ENCODE data around the gene PRMT7.
A peak's percentile ranks its signal among the peaks of the same experiment; 100 is the strongest.

Gene PRMT7

DNA sequence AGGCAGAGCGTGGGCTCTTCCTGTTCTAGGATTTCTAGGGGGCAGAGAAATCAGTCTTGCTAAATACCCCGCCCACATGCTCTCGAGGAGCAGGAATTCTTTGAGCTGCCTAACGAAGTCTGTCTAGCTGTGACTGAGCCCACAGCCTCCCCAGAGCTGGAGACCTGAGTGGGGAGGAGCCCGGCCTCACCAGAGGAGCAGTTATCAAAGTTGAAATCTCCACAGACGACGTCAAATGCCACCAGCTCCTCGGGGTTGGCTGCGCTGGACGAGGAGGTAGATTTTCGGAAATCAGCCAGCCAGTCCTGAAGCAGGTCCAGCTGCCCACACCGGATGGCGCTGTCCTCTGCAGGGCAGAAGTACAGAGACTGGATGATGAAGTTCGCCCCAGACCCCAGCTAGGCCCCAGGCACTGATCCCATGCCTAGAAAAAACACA lies 53.8 kb downstream of the PRMT7 start:
- DNase-seq, result no peak

DNA sequence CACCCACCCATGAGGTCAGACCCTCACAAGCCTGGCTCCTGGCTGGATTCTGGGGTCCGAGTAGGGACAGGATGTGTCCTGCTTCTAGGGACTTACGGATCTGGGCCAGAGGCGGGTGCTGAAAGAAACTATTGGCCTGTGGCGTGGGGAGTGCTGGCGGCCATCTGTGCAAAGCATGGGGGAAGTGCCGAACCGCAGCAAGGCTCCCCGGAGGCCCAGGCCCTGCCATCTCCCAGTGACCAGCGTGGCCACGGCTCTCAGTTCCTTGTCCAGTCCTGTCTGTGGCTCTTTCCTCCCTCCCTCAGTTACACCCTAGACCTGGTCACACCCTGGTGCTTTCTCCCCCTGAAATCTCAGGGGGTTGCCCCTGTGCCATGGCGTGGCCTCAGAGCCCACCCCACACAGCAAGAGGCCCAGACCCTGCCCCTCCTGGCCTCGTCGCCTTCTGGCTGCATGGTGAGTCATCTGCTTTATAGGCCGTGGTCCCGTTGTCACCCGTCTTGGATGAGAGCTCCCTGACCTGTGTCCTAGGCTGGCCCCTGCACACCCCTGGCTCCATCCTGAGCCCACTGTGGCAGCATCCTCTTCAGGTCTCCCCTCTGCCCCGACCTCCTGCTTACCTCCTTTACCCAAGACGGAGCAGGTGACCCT lies 54.5 kb downstream of the PRMT7 start:
- DNase-seq, result no peak

DNA sequence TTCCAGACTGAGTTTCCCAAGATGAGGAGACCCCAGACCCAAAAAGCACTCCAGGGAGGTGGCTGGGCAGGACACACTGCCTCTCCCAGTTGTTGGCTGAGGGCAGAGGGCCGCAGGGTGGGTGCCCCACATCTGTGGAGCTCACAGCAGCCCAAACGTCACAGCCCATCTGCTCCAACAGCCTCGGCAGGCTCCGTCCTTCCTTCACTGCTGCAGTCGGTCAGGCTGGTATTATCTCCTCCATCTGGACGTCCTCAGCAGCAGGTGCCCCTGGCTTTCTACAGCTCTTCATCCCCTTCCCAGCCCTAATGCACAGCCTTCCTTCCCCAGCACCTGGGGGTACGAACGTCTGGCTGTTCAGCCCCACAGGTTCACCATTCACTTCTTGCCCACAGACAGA lies 55.2 kb downstream of the PRMT7 start:
- DNase-seq, result no peak

DNA sequence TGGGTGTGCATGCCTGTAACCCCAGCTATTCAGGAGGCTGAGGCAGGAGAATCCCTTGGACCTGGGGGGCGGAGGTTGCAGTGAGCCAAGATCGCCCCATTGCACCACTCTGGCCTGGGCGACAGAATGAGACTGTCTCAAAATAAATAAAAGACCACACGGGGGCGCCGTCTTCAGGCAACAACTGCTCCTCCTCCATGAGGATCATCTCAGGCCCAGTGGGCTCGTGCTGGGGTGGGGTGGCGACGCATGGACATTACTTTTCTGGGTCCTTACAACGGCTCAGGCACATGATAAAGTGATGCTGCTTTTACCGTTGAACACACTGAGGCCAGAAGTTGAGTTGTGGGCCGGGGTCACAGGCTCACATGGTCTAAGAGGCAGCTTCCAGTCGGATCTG lies 56.2 kb downstream of the PRMT7 start:
- DNase-seq, result peak; percentile 70

DNA sequence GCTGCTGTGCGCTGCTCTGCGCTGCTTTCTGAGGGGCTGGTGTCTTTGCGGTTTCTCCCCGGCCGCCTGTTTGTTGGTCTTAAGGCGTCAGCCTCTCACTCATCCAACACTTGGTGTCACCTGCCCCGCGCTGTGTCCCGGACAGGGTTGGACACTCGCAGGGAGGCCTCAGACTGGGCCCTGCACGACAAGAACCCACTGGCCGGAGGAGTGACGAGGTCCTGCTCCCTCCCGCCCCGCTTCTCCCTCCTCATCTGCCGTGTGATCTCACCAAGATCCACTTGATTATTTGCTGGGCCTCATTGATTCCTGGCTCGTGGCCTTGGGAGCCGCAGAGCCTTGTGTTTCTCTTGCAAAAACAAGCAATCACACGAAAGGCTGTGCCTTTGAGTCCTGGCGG lies 56.6 kb downstream of the PRMT7 start:
- no peak for DNase-seq

DNA sequence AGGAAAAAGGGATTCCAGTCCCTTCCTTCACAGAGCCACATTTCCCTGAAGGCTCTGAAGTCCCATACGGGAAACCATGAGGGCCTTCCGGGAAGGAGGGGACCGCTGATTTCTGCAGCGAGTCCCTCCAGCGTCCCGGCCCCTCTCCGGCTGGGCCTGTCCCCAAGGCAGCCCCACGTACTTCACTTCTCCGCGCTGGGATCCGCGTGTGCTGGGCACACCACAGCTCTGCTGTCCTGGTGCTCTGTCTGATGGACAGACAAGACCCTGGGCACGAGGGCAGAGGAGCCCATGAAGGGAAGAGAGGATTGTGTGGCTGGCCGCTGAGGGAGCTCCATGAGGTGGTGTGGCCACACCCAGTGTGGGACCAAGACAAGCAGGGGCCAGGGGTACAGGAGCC lies 57.1 kb downstream of the PRMT7 start:
- no peak for DNase-seq

DNA sequence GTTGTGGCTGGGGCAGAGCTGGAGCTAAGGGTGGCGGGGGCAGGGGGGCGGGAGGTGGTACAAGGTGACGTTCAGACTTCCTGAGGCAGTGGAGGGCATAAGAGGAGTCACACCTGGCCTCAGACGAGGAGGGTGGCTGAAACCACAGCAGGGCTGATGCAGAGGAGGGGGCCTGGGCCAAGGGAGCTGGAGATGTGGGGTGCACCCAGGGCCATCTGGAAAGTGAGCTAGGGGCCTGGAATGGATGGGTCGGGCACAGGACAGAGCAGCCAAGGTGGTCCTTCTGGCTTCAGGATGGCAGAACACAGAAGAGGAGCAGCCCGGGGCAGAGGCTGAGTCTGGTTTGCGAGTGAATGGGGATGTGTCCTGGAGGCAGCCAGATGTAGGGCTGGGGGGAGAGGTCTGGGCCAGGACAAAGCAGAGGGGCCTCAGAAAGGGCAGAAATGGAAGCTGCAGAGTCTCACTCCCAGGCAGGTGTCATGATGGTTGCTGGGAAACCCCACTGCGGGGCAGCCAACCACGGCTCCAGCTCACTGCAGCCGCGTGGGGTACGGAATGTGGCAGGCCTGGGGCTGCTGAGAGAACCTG lies 57.6 kb downstream of the PRMT7 start:
- no peak for DNase-seq

DNA sequence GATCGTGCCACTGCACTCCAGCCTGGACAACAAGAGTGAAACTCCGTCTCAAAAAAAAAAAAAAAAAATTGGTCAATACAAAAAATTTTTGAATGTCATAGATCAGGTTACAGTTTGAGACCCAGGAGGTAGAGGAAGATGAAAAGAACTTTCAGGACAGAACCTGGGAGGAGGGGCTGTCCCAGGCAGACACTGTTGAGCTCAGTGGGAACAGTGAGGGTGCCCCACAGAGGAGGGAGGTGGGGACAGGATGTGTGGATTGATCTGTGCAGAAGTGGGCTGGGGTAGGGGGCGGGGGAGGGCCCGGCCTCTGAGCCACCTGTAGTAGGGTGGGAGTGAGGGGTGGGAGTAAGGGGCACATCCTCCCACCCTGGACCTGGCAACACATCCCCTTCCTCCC lies 58.3 kb downstream of the PRMT7 start:
- DNase-seq, result no peak

DNA sequence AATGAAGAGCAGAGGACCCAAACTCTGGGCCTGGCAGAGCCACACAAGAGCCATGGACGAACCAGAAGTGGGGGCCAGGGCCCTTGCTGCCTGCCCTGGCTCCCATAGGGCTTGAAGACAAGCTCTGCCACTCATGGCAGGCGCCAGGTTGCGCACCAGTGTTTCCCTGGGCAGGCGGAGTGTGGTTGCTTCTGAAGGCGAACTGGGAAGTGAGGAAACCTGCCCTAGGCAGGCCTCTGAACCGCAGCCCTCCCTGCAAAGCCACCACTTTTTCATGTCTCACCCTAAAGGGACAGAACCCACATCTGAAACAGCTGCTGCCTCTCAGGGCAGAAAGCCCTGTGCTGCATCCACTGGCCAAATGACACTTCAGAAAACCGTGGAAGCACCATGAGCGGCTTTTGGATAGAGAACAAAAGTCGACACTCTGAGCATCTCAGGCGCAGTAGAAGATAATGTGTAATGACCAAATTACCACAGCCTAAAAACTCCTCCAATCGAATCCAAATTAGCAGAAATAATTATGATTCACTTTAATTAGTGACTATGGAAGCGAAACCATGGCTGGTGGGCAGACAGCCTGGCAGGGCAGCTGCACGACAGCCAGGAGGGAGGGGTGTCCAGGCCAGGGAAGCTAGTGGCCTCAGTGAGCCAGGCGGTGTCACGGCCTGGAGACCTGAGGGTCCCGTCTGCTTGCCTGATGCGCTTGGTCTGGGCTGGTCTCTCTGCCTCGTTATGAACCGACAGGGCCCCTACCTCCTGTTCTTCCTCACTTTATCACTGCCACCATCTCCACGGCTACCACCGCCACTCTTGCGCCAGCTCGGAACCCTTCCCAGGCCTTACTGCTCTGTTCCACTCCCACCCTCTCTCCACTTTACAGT lies 59.1 kb downstream of the PRMT7 start:
- peak; percentile 51 for DNase-seq

DNA sequence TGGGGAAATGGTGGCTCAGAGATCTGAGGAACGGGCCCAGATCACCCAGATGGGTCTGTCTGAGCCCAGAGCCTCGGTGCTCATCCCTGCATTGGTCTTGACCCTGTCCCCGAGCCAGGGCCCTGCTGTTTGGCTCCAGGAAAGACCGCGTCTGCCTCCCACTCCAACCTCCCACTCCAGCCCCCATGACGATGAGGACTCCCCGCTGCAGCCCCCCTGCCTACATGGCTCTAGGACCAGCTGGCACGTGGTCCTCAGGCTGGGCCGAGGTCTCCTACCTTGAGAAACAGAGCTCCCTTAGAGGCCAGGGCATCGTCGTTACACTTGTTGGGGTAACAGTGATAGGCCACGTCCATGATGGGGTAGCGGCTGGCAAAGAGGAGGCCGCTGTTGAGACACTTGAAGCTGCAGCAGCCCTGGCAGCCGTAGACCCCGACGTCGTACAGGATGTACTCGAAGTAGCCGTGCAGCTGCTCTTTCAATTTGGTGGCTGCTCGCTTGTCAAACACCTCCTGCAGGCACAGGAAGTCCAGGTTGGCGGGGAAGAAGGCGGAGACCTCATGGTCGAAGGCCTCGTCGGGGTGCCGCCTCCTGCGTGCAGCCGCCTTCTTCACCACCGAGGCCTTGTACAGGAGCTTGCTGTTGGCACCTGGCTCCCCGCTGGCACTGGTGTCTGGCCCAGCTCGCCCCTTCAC lies 59.9 kb downstream of the PRMT7 start:
- peak; percentile 62 for DNase-seq

DNA sequence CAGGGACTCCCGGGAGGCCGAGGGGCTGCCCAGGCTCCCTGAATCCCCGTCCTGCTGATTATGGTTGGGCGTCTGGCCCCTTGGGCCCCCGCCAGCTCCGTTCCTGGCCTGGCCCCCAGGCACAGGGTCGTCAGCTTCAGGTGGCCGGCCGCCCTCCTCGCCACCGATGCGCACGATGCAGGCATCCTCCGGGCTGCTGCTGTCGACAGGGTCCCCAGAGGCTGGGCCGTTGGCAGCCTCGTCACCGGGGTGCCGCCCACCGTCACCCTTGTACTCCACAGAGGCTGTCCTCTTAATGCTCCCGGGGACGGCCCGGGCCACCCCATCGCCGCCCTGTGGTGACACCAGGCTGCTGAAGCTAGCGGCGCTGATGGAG lies 60.4 kb downstream of the PRMT7 start:
- no peak for DNase-seq

DNA sequence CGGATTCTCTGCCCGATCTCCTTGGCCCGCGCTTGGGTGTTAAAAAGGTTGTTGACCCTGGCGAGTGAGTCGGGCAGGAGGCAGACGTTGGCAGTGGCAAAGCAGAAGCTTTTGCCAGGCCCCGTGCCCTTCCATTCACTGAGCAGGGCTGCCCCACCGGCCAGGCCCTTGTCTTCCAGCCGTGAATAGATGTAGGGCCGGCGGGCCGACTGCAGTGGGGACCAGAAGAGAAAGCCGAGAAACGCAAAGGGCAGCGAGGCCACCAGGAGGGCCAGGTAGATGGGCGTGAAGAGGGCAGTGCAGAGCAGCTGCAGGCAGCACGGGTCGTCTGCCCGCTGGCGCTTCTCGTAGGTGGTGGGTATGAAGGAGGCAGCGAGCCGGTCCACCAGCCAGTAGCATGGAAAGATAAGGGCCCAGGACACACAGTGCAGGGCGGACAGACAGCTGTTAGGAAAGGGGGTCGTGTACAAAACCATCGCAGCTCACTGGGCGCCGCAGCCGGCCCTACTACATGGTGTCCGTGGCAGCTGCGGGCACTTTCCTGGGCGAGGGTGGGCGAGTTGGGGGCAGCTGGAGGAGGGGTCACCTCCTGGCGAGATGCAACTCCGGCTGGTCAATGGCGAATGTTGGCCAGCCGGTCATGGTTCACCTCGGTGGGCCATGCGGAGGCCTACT lies 61.0 kb downstream of the PRMT7 start:
- no peak for DNase-seq

DNA sequence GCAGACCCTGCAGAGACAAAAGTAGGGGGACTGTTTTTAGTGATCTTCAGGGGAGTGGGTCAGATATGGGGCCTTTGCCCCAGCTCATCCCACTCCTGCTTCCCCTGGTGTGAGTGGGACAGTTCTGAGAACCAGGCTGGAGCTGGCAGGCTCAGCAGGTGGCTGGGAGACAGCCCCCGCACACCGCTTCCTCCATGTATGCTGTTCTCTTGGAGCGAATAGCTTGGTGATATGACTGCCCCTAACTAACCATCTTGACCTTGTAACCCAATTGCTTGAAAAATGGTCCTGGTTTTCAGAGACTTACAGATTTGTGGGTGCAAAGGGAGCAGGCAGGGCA lies 61.5 kb downstream of the PRMT7 start:
- no peak for DNase-seq

DNA sequence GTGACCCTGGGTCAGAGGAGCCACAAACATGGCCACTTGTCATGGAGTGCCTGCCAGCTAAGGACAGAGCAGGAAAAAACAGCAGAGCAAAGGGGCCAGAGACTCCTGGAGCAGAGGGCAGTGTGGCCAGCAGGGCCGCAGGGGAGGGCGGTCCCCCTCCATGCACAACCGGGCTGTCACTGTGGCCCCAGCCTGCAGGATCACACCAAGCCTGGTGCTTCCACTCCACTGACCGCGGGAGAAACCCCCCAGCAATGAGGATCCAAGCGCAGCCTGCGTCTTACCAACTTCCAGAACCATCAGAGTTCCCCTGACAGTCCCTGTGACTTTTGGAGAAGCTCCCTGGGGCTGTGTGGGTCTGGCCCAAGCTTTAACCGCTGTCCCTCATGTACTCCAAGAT lies 62.0 kb downstream of the PRMT7 start:
- no peak for DNase-seq

DNA sequence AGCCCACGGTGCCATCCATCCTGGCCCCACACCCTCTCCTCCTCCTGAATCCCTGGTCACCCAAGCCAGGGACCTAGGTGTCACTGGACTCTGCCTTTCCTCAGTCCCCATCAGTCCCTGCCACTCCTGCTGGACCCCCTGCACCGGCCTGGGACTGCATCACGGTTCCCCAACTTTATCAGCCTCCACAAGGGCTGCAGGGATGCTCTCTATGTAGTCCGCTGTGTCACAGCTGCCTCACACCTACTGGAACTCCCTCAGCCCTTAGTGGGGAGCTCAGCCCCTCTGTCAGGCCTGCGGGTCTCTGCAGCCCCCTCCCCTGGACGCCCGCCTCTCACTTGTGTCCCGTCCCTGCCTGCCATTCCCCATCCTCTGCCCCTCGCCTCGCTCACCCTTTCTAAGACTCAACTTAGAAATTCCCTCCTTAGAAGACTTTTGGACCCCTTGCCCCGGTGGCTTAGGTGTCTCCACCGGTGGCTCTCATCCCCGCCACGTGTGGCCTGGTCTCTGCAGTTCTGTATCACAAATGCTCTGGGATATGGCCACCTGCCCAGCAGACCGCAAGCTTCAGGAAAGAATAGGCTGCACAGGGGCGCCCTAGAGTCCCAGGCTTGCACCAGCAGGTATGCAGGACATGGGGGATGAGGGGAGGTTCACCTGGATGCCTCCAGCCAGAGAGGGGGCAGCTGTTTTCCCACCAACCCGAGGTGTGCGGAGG lies 62.9 kb downstream of the PRMT7 start:
- no peak for DNase-seq

DNA sequence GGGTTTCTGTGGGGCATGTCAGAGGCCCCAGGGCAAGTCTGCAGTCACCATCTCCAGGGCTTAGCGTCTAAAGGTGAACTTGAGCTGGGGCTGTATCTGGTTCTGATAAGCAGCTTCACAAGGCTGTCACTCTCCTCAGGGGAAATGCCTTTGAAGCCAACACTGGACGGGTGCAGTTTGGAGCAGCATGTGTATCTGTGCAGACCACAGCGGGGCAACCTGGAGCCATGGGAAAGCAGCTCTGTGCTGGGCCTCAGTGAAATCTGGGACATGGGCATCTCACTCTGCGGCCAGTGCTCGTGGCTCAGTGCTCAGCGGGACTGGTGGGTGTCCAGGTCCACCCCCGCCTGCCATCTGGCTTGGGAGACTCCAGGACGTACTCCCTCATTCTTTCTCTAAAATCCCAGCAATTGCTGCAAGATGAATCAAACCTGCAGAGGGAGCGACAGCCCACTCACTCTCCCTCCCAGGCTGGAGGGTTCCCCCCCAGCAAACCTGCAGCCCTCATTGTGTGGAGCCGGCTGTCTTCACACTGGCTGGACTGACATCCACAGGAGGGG lies 63.5 kb downstream of the PRMT7 start:
- DNase-seq, result no peak

DNA sequence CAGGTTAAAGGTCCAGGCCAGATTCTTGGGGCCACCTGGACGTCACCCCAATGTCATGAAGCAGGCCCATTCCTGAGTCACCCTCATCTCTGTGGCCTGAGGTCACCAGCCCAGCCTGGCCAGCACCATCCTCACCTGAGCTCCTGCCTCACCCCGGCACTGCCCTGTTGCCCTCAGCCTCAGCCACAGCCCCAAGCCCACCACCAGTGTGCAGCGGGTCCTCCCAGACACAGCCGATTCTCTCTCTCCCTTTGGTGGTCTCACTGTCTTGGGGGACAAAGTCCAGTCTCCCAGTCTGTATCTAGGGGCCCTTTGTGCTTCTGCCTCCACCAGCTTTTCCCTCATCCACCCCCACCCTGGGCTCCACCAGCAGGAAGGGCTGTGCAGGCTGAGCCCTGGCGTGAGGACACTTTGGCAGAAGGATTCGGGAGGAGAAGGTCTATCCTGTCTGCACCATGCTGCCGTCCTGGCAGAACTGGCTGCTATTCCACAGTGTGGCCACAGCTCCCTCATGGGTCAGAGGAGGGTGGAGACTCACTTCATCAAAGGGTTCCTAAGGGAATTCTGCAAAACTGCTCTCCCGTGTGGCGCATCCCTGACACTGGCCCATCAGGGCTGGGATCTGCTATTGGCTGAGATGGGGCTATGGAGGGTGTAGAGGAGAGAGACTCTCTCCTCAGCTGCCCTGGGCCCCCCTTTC lies 64.3 kb downstream of the PRMT7 start:
- DNase-seq, result no peak

DNA sequence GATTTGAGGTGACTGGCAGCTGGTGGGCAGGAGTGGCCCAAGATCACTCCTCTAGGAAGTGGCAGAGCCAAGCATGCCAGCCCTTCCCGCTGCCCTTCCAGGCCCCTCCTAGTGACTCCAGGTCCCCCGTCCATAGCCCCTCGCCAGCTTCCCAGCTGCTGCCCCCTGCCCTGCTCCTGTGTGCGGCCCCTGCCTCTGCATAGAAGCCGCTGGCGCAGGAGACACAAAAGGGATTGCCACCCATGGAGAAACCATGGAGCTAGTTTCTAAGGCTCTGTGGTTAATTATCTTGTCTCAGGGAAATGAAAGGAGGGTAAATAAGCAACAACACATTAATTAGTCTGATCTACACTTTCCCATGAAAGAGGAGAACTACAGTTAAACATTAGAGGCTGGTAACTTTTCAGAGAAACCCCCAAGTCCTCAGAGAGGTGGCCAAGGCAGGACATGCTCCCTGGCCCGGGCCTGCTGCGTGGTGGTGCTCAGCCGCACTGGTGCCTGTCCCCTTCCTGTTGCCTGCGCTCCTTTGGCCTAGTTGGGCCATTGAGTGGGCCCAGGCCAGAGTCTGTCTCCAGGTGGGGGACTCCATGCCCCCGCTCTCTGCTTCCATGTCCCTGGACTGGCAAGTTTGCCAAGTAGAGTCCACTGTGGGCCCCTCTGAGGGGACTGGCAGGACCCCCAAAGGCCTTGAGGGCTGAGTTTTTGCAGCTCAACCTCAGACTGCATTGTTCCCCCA lies 65.2 kb downstream of the PRMT7 start:
- DNase-seq, result no peak

DNA sequence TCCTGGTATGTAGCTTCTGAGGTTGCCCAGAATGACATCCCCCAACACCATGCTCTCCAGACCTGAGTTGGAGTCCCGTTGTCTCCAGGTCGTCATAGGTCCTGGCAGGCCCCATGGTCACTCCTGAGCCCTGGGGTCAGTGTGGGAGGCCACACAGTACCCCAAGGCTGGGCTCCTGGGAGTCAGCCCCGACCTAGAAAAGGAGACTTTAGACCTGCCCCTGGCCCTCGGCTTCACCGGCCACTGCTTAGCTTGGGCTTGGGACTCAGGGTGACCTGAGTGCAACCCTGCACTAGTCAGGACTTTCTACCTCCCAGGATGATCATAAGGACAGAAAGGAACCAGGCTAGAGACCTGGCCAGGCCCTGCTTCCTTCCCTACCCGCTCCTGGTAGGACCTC lies 65.8 kb downstream of the PRMT7 start:
- DNase-seq, result no peak

DNA sequence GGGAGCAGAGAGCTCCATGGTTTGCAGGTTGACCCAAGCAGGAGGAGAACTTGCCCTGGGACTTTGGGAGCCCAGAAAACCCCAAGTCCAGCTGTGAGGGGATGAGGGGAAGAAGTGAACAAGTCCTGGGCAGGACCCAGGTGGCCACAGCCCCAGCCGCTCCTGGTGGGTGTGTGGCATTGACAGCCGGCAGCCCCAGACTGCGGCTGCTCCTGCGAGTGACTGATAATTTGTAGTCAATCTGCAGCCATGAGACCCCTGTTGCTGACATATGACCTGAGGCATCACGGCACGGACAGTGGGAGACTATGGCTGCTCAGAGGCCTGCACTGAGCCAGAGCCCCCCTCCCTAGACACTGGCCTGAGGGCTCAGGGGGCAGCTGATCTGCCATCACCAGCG lies 66.4 kb downstream of the PRMT7 start:
- no peak for DNase-seq

Data from CD4-positive, alpha-beta T cell treated with Interleukin-17A for 4 hours (primary cell).